ENCODE results near the gene UBP1.

- TF ChIP-seq CTCF (IDR thresholded peaks at IDR 0.05) (no peak), REST (IDR thresholded peaks at IDR 0.05; ENCODE audit: low read depth, low read length) (no peak), TEAD4 (IDR thresholded peaks at IDR 0.05; ENCODE audit: borderline replicate concordance, insufficient read depth) (no peak), YY1 (IDR thresholded peaks at IDR 0.05; ENCODE audit: low read depth) (no peak), TAF1 (IDR thresholded peaks at IDR 0.05; ENCODE audit: borderline replicate concordance, low read depth, low read length) (no peak), EP300 (IDR thresholded peaks at IDR 0.05; ENCODE audit: borderline replicate concordance in 1 of 2, low read depth in 1 of 2, low read length in 1 of 2) (no peak), POLR2AphosphoS5 (IDR thresholded peaks at IDR 0.05; ENCODE audit: low read depth, low read length) (no peak), SMC3 (IDR thresholded peaks at IDR 0.05; ENCODE audit: low read depth, low read length) (no peak), SIN3A (IDR thresholded peaks at IDR 0.05; ENCODE audit: borderline replicate concordance, low read depth, low read length) (no peak)
These were observed 48.5 kb upstream of the UBP1 start for GRCh38 chr3:33488683-33489082.
